HG03108 (cell line): ENCODE results near the gene B4GALNT2.
A peak's percentile ranks its signal among the peaks of the same experiment; 100 is the strongest.
"Not testable (repeated sequence)": the region's sequence is repeated elsewhere in the genome, so short reads cannot be mapped to it uniquely, and the experiment has no call there.

ENCODE experiments used
- ATAC-seq: cut with Tn5 transposase; IDR thresholded peaks from one replicate; pipeline ENCODE4 v1.9.1; 2021; ENCODE audit warnings: moderate library complexity; ENCODE audit not compliant: unreplicated experiment

The B4GALNT2 gene

DNA sequence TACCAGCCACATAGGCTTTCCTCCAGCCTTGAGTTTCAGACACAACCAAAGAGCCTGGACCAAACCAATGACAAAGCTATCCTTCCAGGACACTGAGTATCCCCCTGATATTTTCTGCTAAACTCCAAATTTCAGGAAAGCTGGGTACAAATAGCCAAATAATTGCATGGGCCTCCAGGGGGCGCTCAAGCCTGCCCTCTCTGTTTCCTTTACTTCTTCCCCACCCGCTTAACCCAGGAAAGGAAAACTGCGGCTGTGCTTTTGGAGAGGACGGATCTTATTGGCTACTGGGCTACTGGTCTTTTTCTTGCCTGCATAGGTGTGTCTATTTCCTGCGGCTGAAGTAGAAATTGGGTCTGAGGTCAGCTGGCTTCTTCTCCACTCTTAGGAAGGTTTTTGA is 47.7 kb downstream of the B4GALNT2 start:
- ATAC-seq, result no peak

DNA sequence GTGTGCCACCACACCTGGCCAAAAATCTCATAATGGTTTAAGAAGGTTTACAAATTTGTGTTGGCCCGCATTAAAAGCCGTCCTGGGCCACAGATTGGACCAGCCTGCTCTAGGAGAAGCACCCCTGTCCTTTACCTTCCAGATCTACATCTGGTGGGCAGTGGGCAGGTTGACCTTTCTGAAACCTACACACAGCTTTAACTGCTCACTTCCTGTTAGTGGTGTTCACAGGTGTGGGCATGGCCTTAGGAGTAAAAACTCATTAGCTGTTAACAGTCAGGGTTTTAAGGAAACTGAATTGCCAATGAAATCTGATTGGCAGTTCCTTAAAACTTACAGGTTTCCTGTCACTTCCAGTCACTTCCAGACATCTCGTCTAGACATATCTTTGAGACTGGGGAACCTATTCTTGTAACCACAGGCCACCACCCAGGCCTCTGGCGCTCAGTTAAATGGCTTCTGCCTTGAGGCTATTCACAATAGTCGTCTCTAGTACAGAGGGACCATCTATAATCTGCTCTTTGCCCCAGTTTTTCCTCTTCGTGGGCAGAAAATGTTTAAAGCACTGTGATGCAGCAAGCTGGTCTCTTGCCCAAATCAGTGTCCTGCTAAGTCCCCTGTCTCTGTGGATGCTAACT is 48.5 kb downstream of the B4GALNT2 start:
- ATAC-seq, result no peak

DNA sequence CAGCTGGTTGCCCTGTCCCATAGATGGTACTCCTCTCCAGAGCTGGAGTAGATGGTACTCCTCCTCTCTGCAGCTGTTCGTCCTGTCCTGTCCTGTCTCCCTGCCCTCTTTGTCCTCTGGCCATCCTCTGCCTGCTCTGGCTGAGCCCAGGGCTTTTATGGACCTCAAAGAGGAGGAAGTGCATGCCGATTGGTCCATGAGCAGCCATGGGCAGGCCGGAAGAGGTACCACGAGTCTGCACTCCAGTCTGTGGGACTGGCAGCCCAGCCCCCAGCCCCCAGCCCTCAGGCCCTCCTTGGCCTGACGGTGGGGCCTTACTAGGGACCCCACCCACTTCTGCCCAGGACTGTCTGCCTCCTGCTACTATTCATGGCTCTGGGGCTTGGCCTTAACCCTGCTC is 50.8 kb downstream of the B4GALNT2 start:
- no peak for ATAC-seq

DNA sequence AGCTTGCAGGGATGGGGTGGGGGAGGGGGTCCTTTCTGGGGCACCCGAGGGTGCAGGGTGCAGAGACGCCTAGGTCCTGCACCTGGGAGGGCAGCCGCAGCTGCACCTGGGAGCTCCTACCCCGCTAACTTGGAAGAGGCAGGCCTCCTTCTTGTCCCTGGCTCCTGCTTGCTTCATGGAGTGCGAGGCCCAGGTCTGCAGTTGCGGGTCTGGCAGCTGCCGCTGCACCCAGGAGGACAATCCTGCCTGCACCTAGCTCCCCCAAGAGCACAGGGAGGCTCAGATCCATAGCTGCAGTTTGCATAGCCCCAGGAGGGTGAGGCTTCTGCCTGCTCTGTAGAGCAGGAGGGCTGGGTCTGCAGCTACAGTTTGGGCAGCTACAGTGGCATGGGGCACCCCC is 51.2 kb downstream of the B4GALNT2 start:
- ATAC-seq, result no peak

DNA sequence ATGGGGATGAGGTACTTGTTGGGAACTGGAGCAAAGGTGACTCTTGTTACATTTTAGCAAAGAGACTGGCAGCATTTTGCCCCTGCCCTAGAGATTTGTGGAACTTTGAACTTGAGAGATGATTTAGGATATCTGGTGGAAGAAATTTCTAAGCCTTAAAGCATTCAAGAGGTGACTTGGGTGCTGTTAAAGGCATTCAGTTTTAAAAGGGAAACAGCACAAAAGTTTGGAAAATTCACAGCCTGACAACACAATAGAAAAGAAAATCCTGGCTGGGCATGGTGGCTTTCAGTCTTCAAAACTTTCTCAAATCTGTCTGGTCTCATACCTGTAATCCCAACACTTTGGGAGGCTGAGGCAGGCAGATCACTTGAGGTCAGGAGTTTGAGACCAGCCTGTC is 52.0 kb downstream of the B4GALNT2 start:
- not testable (repeated sequence) for ATAC-seq

DNA sequence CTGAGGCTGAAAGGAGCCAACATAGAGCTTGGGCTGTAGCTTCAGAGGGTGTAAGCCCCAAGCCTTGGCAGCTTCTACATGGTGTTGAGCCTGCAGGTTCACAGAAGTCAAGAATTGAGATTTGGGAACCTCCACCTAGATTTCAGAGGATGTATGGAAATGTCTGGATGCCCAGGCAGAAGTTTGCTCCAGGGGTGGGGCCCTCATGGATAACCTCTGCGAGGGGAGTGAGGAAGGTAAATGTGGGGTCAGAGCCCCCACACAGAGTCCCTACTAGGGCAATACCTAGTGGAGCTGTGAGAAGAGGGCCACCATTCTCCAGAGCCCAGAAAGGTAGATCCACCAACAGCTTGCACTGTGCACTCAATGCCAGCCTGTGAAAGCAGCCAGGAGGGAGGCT is 52.8 kb downstream of the B4GALNT2 start:
- ATAC-seq, result not testable (repeated sequence)

DNA sequence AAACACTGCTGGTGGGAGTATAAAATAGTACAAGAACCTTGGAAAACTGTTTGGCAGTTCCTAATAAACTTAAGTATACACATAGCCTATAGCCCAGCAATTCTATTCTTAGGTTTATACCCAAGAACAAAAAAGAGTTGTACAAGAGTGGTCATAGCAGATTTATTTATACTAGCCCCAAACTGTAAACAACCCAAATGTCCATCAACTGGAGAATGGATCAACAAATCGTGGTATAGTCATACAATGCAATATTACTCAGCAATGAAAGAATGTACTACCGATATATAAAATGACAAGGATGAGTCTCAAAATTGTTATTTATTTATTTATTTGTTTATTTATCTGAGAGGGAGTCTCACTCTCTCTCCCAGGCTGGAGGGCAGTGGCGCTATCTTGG is 54.7 kb downstream of the B4GALNT2 start:
- no peak for ATAC-seq

DNA sequence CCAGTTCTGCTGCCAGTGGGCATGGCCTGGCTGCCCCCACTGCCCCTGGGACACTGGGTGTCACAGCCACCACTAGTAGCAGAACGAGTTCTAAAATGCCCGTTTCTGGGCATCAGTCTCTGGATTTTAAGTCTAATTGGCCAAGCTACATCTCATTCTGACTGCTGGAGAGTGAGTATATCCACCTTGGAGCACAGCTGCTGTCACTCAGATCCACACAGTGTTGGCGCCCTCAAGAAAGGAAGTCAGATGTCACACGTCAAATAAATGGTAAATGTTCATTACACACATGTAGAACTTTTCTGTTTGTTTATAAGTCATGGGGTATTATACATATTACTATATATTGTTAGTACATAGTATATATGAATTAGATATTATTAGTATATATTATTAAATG is 58.4 kb downstream of the B4GALNT2 start:
- no peak for ATAC-seq

DNA sequence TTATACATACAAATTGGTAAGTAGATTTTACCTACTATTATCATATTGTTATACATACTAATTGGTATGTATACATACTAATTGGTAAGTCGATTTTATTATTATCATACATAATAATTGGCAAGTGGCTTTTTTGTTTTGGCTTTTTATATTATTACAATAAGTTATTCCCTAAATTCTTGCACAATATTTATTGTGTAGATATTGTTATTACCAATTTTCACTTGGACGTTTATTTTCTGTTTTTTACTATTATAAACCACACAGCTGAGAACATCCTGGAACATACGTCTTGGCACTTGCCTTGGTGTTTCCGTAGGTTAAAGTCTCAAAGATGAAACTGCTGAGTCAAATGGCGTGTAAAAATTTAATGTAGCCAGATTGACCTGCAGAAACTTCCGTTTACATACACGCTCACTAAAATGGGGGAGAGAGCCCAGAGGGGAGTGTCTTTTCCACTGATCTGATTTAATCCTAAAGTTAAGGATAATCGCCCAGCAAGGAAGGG is 58.9 kb downstream of the B4GALNT2 start:
- peak; percentile 5 for ATAC-seq

DNA sequence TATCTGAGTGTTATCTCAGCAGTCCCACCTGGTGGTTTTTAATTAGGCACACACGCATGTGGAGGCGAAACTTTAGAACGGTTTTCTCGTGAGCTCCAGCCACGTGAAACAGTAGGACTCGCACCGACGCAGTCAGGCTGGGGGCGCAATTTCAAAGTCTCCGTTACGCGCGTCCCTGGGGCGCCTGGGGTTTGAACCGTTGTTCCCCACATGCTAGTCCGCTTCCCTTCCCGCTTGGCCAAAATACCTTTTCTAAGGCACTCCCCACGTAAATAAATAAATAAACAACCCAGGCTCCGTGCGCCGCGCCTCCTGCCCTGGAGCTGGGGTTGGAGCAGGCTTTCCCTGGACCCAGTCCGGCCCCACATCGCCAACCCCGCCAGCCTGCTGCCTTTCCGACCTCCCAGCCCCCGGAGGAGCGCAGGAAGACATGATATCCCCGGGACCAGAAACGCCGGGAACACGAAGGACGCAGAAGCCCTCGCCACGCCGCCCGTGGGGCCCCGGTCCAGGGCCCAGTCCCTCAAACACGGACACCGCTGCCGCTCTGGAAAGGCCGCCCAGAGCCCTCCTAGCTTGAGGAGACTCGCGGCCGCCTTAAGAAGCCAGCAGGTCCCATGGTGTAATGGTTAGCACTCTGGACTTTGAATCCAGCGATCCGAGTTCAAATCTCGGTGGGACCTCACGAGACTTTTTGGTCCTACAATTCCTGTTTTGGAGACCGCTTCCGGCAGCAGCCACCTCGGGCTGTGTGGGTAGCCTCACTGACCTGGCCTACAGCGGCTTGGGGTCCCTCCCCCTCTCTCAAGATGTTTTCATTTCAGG is 59.6 kb downstream of the B4GALNT2 start:
- ATAC-seq, result peak; percentile 30

DNA sequence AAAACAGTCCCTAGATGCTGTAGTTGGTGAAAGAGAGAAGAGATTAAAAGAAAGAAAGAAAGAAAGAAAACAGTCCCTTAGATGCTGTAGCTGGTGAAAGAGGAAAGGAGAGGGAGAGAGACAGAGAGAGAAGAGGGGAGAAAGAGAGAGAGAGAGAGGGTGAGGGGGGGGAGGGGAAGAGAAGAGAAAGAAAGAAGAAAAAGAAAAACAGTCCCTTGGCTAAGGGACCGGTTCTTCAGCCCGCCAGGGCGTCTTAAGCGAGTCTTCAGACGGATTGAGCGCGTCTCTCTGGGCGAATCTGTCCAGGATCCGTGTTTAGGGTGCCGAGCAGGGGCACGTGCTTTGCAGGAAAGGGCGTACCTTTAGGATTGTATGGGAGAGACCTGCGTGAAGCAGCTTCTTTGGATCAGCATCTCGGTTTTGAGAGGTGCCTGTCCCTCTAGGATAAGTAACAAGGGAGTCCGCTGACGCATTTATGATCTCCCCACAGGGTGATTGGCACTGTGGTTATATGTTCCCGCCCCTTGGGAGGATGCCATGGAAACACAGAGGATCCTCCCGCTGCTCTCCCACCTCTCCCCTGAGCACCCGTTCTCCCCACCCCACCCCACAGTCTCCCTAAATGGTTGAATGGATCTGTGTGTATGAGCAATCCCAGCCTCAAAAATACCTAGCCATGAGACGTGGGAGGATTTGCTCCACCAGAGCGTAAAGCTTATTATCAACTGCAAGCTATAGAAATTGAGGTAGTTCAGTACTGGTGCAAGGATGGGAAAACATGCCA is 61.1 kb downstream of the B4GALNT2 start:
- ATAC-seq, result no peak

DNA sequence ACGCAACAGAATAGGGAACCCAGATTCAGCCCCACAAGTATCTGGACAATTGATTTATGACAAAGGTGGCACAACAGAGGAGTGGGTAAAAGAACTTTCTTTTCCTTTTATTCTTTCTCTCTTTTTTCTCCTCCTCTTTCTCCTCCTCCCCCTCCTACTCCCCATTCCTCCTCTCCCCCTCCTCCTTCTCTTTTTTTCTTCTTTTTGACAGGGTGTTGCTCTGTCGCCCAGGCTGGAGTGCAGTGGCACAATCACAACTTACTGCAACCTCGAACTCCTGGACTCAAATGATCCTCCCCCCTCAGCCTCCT is 61.7 kb downstream of the B4GALNT2 start:
- ATAC-seq, result no peak

DNA sequence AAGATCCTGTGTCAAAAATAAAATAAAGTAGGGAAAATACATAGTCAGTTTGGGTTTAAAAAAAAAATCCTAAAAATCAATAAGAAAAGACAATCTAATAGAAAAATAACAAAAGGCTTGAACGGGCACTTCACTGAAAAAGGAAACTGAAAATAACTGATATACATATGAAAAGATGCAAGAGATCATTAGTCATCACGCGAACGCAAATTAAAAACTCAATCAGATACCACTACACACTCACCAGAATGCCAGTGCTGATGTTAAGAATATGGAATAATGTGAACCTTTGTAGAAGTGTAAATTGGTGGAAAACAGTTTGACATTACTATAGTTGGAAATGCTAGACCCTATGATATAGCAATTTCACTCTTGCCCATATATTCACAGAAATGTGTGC is 63.2 kb downstream of the B4GALNT2 start:
- ATAC-seq, result no peak

DNA sequence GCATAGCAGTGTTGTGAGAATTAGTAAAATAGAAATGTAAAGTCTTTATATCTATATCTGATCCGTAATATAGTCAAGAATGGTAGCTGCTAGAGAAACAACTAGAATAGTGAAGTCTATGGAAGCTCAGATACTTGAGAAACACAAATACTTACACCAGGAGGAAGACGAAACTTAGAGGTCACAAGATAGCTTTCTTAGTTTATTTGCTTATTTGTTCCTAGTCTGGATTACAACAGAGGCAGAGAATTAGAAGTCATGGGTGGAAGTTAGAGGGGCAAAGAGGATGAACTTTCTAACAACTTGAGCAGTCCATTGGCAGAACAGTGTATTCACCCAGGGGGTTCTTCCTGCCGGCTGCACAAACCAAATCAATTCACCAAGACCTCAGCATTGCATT is 64.0 kb downstream of the B4GALNT2 start:
- no peak for ATAC-seq

DNA sequence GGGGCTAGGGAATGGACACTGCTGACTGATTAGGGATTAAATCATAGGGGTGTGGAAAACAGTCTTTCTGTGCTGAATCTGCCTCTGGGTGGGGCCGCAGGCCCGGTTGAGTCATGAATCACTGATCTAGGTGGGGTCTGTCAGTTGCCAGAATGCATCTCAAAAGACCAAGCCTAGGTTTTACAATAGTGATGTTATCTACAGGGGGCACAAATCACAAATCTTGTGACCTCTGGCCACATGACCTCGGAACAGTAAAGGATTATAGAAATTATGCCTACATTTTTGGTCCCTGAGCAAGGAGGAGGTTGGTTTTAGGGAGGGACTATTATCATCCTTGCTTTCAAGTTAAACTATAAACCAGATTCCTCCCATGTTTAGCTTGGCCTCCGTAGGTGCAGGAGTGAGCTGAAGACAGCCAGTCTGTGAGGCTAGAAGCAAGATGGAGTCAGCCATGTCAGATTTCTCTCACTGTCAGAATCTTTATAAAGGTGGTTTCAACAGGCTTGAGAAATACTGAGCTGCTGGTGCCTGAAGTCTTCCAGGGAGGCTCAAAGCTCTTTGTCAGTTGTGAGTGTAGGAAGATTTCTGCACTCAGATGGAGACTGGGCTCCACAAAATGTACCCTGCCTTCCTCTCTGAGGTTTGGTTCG is 64.9 kb downstream of the B4GALNT2 start:
- ATAC-seq, result no peak

DNA sequence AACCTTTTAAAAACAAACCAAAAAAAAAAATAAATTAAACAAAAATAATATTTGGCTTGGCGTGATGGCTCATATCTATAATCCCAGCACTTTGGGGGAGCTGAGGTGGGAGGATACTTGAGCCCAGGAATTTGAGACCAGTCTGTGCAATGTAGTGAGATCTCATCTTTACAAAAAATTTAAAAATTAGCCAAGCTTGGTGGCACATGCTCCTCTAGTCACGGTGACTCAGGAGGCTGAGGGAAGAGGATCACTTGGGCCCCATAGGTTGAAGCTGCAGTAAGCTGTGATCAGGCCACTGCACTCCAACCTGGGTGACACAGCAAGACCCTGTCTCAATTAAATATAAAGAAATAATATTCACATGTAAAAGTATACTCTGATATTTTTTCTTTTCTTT is 65.6 kb downstream of the B4GALNT2 start:
- ATAC-seq, result no peak

DNA sequence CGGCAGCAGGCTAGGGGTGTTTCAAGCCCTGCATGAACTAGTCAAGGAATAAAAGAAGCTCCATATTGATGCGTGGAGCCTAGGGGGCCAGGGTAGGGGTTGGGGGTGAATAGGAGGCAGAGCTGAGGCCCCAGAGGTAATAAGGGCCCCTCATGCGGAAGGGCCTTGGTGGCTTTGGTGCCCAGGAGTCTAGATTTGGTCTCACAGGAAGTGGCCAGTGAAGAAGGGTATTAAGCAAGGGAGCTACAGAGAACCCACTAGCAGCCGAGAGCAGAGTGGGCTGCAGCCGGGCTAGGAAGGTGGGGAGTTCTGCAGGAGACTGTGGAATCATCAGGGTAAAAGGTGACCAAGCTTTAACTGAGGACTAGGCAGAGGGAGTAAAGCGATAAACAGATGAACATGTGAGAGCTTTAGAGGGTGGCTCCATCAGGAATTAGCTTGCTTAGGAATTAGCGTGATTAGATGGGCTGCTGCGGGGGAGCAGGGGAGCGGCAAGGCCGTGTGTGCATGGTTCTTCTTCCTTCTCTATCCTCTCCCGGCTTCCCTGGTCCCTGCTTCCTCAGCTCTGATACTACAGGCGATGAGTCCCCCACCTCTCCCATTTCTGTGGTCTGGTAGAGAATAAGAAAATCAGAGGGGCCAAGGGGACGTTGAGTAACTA is 68.0 kb downstream of the B4GALNT2 start:
- no peak for ATAC-seq

DNA sequence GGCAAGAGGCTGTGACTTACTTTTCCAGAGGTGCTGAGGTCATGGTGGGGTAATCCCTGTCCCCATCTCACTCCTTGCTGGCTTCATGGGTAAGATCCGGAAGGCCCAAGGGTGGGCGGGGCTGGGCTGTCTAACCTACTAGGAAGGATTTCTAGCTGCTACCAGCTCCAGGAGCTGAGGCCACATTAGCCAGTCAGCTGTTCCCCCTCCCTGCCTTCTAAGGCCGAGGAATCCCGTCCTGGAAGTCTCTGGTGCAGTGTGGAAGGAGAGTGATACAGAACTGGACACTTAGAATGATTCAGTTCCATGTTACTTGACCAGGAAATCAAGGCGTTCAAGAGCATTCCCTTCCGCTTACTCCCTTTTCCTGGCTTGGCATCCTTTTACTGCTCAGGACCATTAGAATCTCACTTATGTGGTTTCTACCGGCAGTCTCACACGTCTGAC is 68.9 kb downstream of the B4GALNT2 start:
- ATAC-seq, result no peak

DNA sequence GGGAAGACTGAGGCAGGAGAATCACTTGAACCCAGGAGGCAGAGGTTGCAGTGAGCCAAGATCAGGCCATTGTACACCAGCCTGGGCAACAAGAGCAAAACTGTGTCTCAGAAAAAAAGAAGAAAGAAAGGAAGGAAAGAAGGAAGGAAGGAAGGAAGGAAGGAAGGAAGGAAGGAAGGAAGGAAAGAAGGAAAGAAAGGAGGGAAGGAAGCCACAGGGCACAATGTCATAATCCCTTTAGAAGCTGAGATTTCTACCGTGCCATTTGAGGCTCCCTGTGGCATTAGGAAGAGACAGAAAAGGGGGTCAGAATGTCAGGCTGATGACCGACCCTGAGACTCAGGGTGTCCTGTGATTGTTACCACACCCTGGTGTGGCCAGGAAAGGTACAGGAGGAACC is 71.2 kb downstream of the B4GALNT2 start:
- no peak for ATAC-seq

DNA sequence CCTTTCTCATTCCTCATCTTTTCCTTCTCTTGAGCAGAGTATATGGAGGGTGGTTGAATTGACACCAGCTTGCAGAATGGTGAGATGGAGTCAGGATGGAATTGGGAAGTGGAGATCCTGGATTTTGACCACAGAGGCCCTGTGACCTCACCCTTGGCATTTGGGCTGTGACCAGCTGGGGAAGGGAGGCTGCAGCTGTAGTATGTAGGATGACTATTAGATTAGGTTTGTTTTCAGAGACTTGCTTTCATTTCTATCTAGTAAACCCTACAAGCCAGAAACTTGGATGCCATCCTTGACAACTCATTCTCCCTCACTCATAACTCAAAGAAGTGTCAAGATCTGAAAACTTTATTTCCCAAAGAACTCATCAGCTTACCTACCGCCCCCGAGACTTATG is 71.9 kb downstream of the B4GALNT2 start:
- no peak for ATAC-seq
